Fibroblast of lung (primary cell): ENCODE data around the gene DGKQ. TPM values are rescaled to one million over a fixed set of nuclear protein-coding genes. Genes with fewer than 3 reads are reported as not detected.

Experiments
- DNase-seq, 2 donors: peaks; one replicate each; pipeline versions ENCODE4 v3.0.0 to v3.0.0-alpha.2; 2010; ENCODE audit warnings: low read depth in 2 of 2
- H2AFZ ChIP-seq: 2 replicates; pipeline ENCODE4 v1.5.1; 2012; ENCODE audit warnings: low read length, control low read depth, inconsistent platforms
- H3K27ac ChIP-seq: 2 replicates; pipeline ENCODE4 v1.5.1; 2011; ENCODE audit warnings: low read length, control low read depth; ENCODE audit not compliant: insufficient read depth
- H3K27me3 ChIP-seq: 2 replicates; pipeline ENCODE4 v1.5.1; 2011; ENCODE audit warnings: mild to moderate bottlenecking, low read length; ENCODE audit not compliant: control insufficient read depth, insufficient read depth
- H3K36me3 ChIP-seq: 2 replicates; pipeline ENCODE4 v1.5.1; 2011; ENCODE audit warnings: low read length; ENCODE audit not compliant: control insufficient read depth, insufficient read depth
- H3K4me1 ChIP-seq: 2 replicates; pipeline ENCODE4 v1.5.1; 2011; ENCODE audit warnings: low read length; ENCODE audit not compliant: control insufficient read depth, insufficient read depth; ENCODE audit errors: extremely low read depth
- H3K4me2 ChIP-seq: 2 replicates; pipeline ENCODE4 v1.5.1; 2011; ENCODE audit warnings: low read length, control low read depth; ENCODE audit not compliant: insufficient read depth; ENCODE audit errors: extremely low read depth
- H3K4me3 ChIP-seq, 4 experiments: fragments of 200-600 bp in 1 of 4; sonication (generic) in 1 of 4; replicated peaks in 1 of 4; 2 replicates each; pipeline ENCODE4 v1.5.1; 2011 to 2016; ENCODE audit warnings: low read length in 4 of 4, low read depth in 3 of 4, mild to moderate bottlenecking in 3 of 4, control low read depth in 2 of 4, inconsistent platforms in 1 of 4, mixed read lengths in 1 of 4; ENCODE audit not compliant: insufficient read depth in 1 of 4; ENCODE audit errors: control extremely low read depth in 1 of 4
- H3K79me2 ChIP-seq: 2 replicates; pipeline ENCODE4 v1.5.1; 2012; ENCODE audit warnings: mild to moderate bottlenecking, low read length, inconsistent platforms; ENCODE audit not compliant: control insufficient read depth, insufficient read depth
- H3K9ac ChIP-seq: 2 replicates; pipeline ENCODE4 v1.5.1; 2011; ENCODE audit warnings: mild to moderate bottlenecking, low read length, control low read depth; ENCODE audit not compliant: insufficient read depth
- H3K9me3 ChIP-seq: 2 replicates; pipeline ENCODE4 v1.5.1; 2012; ENCODE audit warnings: low read depth, low read length; ENCODE audit not compliant: control insufficient read depth, insufficient read depth
- H4K20me1 ChIP-seq: 2 replicates; pipeline ENCODE4 v1.5.1; 2011; ENCODE audit warnings: low read length; ENCODE audit not compliant: control insufficient read depth, insufficient read depth; ENCODE audit errors: extremely low read depth
- EZH2 ChIP-seq: IDR thresholded peaks from 2 replicates; pipeline ENCODE4 v1.5.1; 2012; ENCODE audit warnings: low read length, control low read depth, mild to moderate bottlenecking; ENCODE audit errors: missing control alignments
- polyA plus RNA-seq, 2 donors: library from polyadenylated mRNA; depleted of rRNA in 1 of 2; stranded (reverse) in 1 of 2; unstranded in 1 of 2; fragments of >200 nt; gene quantifications; 2 replicates each; pipeline ENCODE4 v1.2.1, GENCODE V29; 2011 to 2012; ENCODE audit warnings: missing spikeins in 1 of 2
- total RNA-seq: library from RNA; depleted of rRNA; stranded (reverse); fragments of >200 nt; gene quantifications from 2 replicates; pipeline ENCODE4 v1.2.1, GENCODE V29; 2014
- TF ChIP-seq, protein P1 (sequence below), 2 donors: IDR thresholded peaks in 1 of 2; conservative IDR thresholded peaks in 1 of 2; 1 replicate in 1 of 2; 2 replicates in 1 of 2; pipeline ENCODE4 v1.5.1; 2011 to 2012; ENCODE audit warnings: low read length in 2 of 2, control low read depth in 1 of 2, inconsistent platforms in 1 of 2, low read depth in 1 of 2, mild to moderate bottlenecking in 1 of 2

Gene DGKQ
- total and polyA plus RNA-seq, 2 donors (not counting 1 experiment from before 2014, with no cell fraction given) = 2.1 to 13.2 TPM

DNA sequence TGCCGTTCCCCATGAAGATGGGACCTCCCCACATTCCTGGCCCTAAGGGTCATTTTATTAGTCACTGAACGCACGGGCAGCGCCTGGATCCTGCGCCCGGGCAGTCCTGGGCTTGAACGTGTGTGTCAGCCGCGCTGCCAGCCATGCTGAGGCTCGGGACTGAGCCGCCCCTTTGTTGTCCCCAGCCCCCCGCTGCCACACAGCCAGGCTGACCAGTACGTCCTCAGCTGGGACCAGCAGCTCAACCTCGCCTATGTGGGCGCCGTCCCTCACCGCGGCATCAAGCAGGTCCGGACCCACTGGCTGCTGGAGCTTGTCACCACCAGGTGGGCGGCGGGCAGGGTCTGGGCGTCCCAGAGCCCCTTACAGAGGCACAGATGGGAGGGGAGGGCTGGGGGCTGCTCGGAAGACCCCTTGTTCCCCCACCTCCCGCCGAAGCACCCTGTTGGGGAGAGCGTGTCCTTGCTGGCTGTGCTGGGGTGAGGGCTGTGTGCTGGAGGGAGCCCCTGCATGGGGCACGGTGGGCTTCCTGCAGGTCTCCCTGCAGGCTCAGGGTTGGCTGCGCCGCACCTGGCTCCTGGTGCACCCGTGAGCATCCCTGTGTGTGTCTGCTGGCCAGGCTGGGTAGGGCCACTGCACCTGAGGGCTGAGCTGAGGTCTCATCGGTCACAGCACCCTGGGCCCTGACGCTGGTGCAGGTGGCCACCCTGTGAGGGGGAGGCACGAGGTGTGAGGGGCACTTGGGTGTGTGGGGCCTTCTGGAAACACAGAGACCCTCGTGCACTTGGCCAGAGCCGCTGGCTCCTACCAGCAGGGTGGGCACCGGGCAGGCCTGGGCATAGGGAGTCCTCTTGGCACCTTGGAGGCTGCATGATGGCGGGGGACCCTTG is 14.5 kb upstream of the DGKQ start:
- TF ChIP-seq, protein P1, sequence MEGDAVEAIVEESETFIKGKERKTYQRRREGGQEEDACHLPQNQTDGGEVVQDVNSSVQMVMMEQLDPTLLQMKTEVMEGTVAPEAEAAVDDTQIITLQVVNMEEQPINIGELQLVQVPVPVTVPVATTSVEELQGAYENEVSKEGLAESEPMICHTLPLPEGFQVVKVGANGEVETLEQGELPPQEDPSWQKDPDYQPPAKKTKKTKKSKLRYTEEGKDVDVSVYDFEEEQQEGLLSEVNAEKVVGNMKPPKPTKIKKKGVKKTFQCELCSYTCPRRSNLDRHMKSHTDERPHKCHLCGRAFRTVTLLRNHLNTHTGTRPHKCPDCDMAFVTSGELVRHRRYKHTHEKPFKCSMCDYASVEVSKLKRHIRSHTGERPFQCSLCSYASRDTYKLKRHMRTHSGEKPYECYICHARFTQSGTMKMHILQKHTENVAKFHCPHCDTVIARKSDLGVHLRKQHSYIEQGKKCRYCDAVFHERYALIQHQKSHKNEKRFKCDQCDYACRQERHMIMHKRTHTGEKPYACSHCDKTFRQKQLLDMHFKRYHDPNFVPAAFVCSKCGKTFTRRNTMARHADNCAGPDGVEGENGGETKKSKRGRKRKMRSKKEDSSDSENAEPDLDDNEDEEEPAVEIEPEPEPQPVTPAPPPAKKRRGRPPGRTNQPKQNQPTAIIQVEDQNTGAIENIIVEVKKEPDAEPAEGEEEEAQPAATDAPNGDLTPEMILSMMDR (conservative IDR thresholded peaks at IDR 0.05 in 1 of 2, IDR thresholded peaks at IDR 0.05 in 1 of 2; ENCODE audit: low read depth in 1 of 2, low read length in 2 of 2) = no peak
- no peak for TF ChIP-seq EZH2
- Histone ChIP-seq H3K79me2 (no peaks in the 10 kb centered on the region), H3K4me3 (peak overlapping the region; percentile 43 to 80 (median 69)), H3K4me2 (peak overlapping the region; percentile 90), H3K9me3 (no peaks in the 10 kb centered on the region), H3K4me1 (no peaks in the 10 kb centered on the region), H3K9ac (no peak overlapping the region), H4K20me1 (no peaks in the 10 kb centered on the region), H2AFZ (peak overlapping the region; percentile 13), H3K27ac (no peak overlapping the region), H3K27me3 (no peaks in the 10 kb centered on the region), H3K36me3 (peaks cover 6% of the 10 kb centered on the region)
- DNase-seq = peak; percentile 14 to 59

DNA sequence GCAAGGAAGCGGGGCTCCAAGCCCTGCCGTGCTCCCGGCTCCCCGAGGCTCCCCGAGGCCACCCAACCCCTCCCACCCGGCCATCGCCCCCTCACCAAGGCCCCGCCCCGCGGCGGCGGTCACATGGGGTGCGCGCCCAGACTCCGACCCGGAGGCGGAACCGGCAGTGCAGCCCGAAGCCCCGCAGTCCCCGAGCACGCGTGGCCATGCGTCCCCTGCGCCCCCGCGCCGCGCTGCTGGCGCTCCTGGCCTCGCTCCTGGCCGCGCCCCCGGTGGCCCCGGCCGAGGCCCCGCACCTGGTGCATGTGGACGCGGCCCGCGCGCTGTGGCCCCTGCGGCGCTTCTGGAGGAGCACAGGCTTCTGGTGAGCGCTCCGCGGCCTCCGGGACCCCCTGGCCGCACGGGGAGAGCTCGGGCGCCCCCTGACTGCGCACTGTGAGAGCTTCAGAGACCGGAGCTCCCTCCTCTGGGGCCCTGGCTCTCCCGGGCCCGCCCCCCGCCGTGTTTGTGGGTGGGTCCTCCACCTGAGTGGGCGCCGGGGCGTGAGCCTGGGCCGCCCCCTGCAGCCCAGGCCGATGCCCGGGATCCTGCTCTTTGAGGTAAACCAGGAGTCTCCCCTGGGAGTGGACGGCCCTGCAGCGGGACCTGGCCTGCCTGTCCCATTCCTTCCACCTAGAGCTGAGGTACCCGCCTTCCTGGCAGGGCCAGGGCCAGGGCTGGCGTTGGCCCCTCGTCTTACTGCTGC is 13.7 kb upstream of the DGKQ start, which contains the start of gene IDUA:
Gene IDUA (plus strand): TSS at position 166 of the 745 bp plus-strand sequence. CDS start 41 bp downstream, at position 207.
- Histone ChIP-seq H4K20me1 (no peaks in the 10 kb centered on the region), H3K4me1 (no peaks in the 10 kb centered on the region), H3K27me3 (no peaks in the 10 kb centered on the region), H3K4me2 (peak within 1 kb of the TSS; percentile 90), H3K4me3 (peak within 1 kb of the TSS; percentile 68 to 84 (median 75)), H3K27ac (no peak within 1 kb of the TSS), H3K9me3 (no peaks in the 10 kb centered on the region), H3K36me3 (peaks cover 6% of the 10 kb centered on the region), H3K79me2 (no peaks in the 10 kb centered on the region), H2AFZ (peak within 1 kb of the TSS; percentile 87), H3K9ac (peak within 1 kb of the TSS; percentile 55)
- TF ChIP-seq, protein P1 (conservative IDR thresholded peaks at IDR 0.05 in 1 of 2, IDR thresholded peaks at IDR 0.05 in 1 of 2; ENCODE audit: low read depth in 1 of 2, low read length in 2 of 2) = peak; percentile 28 to 40
- TF ChIP-seq EZH2 = no peak
- peak; percentile 56 to 63 for DNase-seq

DNA sequence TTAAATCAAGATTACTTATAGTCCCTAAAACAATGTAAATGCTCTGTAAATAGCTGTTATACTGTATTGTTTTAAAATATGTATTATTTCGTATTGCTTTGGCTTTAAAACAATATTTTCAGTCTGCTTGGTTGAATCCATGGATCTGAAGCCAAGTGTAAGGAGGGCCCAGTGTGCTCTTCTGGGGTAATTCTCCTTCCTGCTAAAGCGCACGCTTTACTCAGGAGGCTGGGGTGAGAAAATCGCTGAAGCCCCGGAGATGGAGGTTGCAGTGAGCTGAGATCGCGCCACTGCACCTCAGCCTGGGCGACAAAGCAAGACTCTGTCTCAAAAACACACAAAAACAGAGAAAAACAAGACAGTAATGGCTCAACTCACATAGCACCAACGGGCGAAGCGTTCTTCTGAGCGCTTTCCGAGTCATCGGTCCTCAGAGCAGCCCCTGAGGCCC is 13.1 kb upstream of the DGKQ start:
- no peak for DNase-seq
- Histone ChIP-seq H3K9ac (peak overlapping the region; percentile 55), H3K27me3 (no peaks in the 10 kb centered on the region), H3K4me3 (peak overlapping the region; percentile 46 to 84 (median 75)), H3K27ac (no peak overlapping the region), H3K9me3 (no peaks in the 10 kb centered on the region), H3K4me2 (peak overlapping the region; percentile 86), H4K20me1 (no peaks in the 10 kb centered on the region), H3K79me2 (no peaks in the 10 kb centered on the region), H2AFZ (peak overlapping the region; percentile 87), H3K4me1 (no peaks in the 10 kb centered on the region), H3K36me3 (peaks cover 4% of the 10 kb centered on the region)
- TF ChIP-seq, protein P1 (conservative IDR thresholded peaks at IDR 0.05 in 1 of 2, IDR thresholded peaks at IDR 0.05 in 1 of 2; ENCODE audit: low read depth in 1 of 2, low read length in 2 of 2) = no peak
- no peak for TF ChIP-seq EZH2
